Fibroblast of skin of right quadriceps (primary cell): Measurements from ENCODE around the gene ZBTB7C.
A peak's percentile ranks its signal among the peaks of the same experiment; 100 is the strongest.

Experiments
- DNase-seq: peaks from one replicate; pipeline ENCODE4 v3.0.0-alpha.2; 2013

Gene ZBTB7C

DNA sequence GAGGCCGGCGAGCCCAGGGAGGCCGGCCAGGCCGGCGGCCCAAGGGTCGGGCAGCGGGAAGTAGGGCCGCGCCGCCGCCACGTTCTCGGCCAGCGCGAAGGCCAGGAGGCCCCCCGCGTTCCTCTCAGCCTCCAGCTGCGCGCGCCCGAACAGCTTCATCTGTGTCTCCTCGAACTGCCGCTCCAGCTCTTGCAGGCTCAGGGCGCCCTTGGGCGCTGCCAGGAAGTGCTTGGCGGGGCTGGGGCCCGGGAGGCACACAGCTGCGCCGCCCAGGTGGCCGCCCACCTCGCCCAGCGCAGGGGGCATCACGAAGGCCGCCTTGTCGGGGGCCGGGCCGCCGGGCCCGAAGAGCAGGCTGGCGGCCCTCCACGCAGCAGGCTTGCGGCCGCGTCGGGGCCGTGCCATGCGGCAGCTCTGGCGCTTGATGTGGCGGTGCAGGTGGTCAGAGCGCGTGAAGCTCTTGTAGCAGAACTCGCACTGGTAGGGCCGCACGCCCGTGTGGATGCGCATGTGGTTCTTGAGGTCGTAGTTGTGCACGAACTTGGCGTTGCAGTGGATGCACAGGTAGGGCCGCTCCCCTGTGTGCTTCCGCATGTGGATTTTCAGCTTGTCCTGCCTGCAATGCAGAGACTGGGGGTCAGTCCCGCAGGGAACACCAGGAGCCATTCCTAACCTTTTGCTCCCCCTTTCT, 379.7 kb downstream of the ZBTB7C start:
- no peak for DNase-seq

DNA sequence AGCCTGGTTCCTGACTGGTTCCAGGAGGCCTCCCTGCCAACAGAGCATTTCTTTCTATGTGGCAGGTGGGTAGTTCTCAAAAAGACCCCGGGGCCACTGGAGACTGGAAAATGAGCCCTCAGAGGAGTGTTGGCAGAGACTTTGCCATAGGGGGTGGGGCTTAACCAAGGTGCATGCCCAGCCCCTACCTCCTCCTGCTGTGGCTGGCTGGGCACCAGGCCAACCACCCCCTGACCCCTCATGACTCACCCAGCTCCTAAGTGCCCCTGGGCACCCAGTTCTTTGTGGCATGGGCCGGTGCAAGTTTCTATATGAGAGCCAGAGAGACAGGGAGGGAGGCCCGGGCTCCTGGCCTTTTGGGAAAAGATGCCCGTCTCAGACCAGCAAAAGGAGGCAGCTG, 380.5 kb downstream of the ZBTB7C start:
- DNase-seq: no peak

DNA sequence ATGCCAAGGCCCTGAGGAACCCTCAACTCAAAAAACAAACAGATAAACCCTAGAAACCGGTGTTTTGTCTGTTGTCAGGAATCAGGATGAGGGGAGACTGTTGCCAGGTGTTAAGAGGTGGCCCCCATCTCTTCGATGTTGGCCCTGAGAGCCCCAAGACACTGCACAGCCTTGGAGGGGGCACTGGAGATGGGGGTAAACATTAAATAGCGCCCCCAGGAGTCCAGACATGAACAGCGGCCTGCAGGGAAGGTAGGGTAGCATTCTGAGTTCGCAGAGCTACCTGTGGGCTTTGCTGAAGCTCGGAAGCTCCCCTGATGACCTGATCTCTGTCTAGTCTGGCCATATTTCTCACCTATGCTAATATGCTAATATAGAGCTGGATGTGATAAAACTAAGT, 381.1 kb downstream of the ZBTB7C start:
- no peak for DNase-seq

DNA sequence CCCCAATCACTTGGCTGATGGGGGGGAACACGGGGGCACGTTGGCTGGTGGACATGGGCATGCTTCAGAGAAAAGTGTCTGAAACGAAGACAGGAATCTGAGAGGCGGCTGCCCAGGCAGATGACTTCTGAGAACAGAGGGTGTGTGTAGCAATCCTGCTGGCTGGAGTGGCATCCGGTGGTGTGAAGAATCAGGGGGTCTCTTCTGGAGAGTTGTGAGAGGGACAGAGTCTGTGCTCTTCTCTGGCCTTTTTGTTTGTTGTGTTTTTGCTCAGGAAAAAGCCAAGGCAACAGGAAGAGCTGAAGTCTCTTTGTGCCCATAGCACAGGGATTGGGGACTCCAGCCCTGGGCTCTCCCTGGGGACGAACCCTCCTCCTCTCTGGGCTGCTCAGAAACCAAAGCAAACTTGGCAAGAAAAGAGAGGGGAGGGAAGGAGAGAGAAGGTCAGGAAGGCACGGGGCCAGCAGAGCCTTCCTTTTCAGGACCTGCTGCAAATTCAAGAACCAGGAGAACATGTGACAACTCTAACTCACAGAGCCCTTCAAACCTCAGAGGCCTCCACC, 381.7 kb downstream of the ZBTB7C start:
- DNase-seq: no peak

DNA sequence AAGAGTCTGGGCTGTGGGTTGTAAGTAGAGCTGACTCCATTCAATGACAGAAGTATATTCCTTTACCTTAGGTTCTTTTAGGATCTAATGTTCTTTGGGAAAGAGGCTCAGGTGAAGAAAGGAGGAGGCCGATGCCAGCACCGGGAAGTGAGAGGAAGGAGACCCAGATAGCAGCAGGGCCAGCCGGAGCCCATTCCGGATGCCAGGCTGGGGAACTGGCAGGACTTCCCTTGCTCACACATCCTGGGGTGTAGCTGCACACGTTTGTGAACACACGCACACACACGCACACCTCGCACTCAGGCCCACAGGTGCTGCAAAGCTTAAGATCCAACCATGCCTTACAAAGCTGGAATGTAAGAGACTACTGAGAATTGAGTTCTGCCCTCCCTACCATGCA, 383.0 kb downstream of the ZBTB7C start:
- no peak for DNase-seq

DNA sequence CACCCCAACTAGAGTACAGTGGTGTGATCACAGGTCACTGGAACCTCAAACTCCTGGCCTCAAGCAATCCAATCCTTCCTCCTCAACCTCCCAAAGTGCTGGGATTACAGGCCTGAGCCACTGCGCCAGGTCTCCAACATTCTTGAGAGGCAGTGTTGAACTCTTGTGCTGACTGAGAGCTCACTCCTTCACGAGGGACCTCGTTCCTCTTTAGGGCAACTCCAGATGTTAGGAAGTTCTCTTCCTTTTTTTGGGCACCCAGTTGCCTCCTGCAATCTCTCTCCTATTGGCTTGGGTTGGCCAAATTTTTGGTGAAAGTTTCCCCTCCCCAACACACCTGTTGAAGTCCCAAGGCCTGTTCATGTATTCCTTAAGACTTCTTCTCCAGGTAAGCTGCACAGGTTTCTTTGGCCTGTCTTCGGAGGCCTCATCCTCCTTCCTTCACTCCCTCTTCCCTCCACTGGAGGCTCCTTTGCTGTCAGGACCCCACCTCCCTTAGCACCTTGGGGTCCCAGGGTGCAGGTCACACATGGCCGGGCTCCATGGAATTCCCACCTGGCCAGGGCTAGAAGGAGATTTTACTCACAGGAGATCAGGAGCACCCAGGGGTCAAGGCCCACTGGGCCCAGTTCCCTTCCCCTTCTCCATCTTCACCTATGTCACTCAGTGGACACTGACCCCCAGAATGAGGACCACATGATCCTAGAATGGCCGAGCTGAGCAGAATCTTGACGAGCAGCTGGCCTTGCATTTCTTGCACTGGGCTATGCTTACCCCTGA, 384.1 kb downstream of the ZBTB7C start:
- DNase-seq: no peak

DNA sequence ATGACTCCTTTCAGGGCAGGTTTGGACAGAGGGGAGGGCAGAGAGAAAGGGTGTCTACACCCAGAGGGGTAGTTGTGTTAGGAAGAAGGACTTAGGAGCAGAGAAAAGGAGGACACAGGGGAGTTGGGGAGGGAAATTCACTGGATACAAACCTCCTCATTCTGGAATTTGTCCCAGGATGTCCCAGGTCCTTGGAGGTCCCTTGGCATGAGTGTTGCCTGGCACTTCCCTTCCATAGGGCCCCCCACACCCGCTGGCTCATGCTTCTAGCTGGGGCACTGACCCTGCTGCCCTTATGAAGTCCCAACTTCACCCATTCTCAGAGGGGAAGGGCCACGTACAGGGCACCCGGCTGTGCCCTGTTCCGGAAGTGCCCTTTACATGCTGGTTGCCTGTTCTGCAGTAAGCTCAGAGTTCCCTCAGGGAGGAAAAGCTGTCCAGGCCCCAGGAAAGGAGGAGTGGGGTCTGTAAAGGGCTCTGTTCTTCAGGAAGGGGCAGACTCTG, 385.1 kb downstream of the ZBTB7C start:
- no peak for DNase-seq

DNA sequence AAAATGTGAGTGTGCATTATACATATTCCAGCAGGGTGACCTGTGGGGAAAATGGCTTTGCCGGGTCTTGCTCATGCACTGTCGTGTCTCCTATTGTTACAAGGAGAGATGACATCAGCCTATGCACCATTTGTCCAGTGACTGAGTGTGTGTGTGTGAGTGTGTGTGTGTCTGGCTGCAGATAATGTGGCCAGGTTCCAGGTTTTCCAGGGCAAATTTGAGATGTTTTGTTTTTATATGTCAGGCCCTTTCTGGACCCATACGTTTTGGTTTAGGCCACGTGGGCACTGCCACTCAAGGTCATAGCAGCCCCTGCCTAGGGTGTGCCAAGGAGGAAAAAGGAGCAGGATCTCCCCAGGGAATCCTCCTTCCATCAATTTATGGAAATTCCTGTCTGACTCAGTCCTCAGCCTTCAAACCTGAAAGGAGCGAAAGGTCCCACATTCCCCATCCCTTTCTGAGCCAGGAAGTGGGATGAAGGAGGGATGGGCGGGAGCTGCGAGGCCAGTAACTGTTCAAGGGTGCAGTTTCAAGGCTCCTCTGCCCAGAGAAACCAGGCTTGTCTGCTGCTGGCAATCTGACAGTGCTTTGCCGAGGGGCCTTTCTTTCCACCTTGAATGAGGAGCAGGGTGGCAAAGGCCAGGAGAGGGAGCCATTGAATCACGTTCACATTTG, 385.7 kb downstream of the ZBTB7C start:
- DNase-seq: peak; percentile 87

DNA sequence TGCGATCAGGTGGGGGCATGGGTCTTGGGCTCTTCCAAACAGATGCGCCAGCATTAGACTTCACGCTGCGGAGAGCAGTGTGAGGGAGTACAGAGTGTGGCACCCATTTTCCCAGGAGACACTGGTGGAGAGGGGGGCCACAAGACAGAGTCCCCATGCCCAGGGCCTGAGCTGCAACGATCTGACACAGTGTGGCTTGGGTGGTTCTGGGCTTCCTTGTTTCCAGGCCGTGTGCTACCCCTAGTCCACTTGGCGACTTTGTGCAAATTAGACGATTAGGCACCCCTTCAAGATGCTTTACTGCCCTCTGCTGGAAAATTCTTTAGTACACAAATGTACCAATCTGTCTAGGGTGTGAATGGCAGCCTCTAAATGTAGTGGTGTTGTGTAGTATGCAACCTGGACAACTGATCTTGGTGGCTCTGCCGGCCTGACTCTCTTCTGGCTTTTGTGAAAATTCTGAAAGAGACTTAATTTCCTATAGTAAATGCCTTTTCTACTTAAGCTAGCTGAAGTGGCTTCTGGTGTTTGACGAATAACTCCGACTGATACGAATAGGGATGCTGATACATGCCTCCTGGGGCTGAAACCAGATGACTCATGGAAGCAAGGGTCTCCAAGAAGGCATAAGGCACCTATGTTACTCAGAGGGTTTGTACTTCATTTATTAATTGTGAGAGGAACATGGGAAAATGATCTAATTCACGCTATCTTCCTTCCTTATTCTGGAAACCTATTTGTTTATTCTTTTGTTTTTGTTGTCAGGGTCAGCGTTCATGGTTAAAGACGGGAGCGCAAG, 386.5 kb downstream of the ZBTB7C start:
- peak; percentile 52 for DNase-seq

DNA sequence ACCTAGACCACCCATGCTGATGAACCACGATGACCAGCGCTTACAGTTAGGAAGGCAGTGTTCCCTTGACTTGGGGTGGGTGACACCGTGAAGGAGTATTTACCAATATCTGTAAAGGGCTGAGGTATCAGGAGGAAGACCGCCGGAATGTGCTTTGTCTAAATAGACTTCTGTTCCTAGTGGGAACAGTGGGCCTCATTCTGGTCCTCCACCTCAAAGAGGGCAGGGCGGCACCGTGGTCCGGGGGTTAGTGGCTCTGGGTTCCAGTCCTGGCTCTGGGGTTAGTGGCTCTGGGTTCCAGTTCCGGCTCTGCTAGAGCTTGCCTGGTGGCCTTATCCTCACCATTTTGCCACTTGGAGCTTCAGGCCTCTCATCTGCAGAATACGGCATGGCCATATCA, 387.2 kb downstream of the ZBTB7C start:
- no peak for DNase-seq

DNA sequence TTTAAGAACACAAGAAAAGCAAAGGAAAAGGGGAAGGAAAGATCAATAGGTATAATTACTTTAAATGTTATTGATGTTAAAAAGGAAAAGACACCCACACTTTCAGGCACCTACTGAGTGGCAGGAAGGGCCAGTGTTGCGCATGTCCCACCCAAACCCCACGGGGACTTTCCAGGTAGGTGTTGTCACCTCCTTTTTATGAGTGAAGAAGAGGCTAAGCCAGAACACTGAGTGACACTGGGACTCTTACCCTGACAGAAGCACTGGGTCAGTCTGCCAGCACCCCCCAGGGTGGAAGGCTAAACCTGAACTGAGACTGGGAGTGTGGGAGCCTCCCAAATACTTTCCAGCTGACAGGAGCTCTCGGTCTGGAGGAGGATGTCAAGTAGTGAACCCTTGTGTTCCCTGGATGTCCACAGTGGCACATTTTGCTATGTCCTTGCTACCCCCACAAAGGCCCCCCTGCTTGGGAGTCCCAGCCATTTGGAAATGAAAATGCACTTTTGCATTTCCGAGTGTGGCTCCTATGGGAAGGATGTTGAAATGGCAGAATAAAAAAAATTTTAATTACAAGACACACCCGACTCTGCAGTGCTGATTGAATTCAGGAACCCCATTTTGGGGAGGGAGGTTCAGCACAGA, 387.8 kb downstream of the ZBTB7C start:
- DNase-seq: no peak

DNA sequence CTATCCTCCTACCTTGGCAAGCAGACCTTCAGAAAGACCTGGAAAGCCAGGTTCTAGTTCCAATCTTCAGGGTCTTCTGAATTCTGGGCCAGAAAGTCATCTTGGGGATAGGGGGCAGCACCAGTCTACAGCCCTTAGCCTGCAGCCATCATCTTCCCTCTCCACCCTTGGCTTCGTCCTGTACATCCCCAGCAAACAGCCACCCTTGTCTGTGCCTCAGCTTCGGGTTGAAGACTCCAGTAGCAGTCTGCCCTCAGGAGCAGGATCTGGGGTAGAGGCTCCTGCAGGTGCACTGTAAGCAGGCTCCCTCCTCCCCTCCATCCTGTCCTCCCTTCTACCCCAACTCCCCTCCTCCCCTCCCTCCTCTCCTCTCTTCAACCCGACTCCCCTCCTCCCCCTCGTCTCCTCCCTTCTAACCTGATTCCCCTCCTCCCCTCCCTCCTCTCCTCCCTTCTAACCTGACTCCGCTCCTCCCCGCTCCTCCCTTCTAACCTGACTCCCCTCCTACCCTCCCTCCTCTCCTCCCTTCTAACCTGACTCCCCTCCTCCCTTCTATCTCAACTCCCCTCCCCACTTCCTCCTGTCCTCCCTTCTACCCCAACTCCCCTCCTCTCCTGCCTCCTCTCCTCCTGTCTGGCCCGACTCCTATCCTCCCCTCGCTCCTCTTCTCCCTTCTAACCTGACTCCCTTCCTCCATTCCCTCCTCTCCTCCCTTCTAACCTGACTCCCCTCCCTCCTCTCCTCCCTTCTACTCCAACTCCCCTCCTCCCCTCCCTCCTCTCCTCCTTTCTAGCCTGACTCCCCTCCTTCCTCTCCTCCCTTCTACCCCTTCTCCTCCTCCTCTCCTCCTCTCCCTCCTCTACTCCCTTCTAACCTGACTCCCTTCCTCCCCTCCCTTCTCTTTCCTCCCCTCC, 388.6 kb downstream of the ZBTB7C start:
- no peak for DNase-seq

DNA sequence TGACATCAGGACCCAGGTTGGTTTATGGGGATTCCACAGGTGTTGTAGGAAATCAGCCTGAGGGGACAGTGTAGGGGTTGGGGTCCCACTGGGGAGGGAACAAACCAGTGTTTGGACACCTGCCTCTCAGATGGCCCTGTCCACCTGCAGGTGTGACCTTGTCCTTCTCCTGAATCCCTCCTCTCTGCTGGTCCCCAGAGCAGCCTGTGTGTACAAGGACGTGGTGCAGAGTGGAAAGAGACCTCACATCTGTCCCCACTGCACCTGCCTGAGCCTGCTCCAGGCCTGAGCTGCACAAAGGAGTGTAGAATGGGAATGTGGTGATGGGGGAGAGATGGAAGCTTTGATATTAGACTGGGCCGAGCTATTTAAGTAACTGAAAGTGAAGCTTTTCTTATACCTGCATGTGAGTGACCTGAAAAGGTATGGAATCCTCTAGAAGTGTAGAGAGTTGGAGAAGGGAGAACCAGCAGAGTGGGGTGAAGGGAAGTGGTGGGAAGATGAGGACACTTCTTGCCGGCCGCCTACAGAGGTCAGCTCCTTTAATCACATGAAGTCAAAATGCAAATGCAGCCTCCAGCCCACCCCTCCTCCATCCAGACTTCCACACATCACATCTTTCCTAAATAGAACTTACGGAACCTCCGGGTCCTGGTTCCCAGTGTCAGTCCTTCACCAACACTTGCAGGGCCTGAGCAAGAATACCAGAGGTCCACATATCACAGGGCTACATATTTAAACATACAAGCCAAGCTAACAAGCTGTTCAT, 389.4 kb downstream of the ZBTB7C start:
- no peak for DNase-seq

DNA sequence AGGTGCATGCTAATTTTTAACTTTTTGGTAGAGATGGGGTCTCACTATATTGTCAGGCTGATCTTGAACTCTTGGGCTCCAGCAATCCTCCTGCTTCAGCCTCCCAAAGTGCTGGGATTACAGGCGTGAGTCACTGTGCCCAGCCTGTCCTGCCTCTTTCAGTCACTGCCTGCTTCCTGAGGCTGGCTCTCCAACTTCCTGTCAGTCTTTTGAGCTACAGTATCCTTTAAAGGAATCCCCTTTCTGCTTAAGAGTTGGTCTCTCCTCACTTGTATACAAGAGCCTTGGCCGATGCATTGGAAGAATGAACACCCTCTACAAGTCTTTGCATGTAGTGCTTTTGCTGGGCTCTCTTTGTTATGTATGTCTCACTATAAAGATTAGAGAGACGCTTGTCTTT, 390.3 kb downstream of the ZBTB7C start:
- DNase-seq: no peak

DNA sequence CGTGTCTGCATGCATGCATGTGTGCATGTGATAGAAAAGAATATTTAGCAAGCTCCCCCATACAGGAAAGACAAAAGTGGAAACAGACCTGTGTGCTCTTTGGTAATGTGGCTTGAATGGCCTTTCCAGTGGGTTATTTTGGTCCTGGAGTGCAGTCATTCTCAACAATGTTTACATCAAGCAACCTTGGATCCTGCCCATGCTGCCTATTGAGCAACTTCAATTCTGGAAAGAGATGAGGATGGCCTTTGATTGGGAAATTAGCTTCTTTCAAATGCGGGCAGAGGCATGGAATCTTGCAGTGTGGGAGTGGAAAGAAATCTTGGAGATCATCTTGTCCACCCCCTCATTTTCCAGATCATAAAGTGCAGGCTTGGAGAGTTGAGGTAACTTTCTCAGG, 391.5 kb downstream of the ZBTB7C start:
- DNase-seq: no peak

DNA sequence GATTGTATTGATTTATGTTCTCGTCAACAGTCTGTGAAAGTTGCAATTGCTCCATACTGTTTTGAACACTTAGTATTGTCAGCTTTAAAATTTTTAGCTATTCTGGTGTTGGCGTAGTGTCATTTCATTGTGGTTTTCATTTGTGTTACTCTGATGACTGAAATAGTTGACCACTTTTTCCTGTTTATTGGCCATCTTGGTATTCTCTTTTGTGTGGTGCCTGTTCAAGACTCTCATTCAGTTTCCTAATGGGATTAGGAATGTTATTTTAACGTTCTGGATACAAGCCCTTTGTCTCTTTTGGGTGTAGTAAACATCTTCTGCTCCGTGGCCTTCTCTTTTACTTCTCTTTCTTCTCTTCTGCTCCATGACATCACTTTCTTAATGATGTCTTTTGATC, 396.0 kb downstream of the ZBTB7C start:
- DNase-seq: no peak

DNA sequence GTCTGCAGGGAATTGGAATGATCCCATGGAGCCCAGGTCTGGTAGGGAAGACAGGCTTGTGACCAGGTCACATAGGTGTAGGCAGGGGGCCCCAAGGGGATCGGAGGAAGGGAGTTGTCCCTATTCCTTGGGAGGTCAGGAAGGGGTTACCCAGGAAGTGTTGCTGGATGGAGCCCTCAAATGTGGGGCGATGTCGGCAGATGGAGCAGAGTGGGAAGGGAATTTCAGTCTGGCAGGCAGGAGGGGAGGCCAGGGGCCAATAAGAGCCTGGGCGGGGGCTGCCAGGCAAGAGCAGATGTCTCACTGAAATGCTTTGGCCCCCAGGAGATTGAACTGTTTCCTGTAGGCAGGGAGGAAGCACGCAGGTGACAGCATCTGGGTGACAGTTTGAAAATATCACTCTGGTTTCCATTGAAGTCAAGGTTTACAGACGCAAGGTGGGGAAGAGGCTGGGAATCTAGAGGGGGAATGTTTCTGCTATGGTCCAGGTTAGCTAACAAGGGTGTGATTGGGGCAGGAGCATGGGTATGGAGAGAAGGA, 397.2 kb downstream of the ZBTB7C start:
- no peak for DNase-seq

DNA sequence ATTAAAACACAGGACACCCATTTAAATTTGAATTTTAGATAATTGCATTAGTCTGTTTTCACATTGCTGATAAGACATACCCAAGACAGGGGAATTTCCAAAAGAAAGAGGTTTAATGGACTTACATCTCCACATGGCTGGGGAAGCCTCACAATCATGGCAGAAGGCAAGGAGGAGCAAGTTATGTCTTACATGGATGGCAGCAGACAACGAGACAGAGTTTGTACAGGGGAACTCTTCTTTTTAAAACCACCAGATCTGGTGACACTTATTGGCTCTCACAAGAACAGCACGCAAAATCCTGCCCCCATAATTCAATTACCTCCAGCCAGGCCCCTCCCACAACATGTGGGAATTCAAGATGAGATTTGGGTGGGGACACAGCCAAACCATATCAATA, 398.9 kb downstream of the ZBTB7C start:
- DNase-seq: no peak

DNA sequence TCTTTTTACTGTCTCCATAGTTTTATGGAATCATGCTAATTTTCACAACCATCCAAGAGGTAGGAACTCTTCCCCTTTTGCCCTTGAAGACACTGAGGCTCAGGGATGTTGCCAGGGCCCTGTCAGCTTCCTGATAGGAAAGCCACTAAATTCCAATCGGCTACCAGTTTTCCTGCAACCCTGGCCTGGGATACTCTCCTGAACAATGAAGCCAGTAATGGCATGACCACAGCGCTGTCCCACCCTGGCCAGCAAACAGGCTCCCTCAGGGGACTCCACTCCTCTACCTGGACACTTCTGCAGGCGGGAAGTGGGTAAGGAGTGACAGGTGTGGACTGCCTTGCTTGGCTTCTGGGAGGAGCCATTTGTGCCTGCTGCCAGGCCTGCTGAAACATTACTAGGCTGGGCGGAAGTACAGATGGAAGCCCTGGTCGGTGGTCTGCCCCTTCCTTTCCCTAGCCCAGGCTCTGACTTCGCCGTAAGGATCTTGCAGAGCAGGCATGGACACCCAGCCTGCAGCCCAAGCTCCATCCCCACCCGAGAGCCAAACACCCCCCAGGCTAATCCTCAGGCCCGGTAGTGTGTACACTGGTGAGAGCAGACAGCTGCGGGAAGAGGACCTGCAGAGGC, 400.0 kb downstream of the ZBTB7C start:
- no peak for DNase-seq
